Measurements from ENCODE around the gene ARMC9.
"Not testable (repeated sequence)": the region's sequence is repeated elsewhere in the genome, so short reads cannot be mapped to it uniquely, and the experiment has no call there.

ARMC9 gene

GRCh38 chr2:231292472-231293134 lies 94.2 kb downstream of the ARMC9 start:
- no peak for DNase-seq

- no peak for DNase-seq
Observed at GRCh38 chr2:231293163-231293562, 94.7 kb downstream of the ARMC9 start.

GRCh38 chr2:231294116-231294515 lies 95.7 kb downstream of the ARMC9 start:
- DNase-seq = no peak

GRCh38 chr2:231294571-231295362 lies 96.3 kb downstream of the ARMC9 start:
- no peak for DNase-seq

GRCh38 chr2:231295363-231295655 lies 96.9 kb downstream of the ARMC9 start:
- no peak for DNase-seq

- no peak for DNase-seq
Observed at GRCh38 chr2:231296401-231296974, 98.1 kb downstream of the ARMC9 start.

- DNase-seq = no peak
Observed at GRCh38 chr2:231297108-231297908, 98.9 kb downstream of the ARMC9 start.

GRCh38 chr2:231298091-231298490 lies 99.7 kb downstream of the ARMC9 start:
- DNase-seq = no peak

GRCh38 chr2:231299267-231299666 lies 100.8 kb downstream of the ARMC9 start:
- no peak for DNase-seq

- no peak for DNase-seq
Observed at GRCh38 chr2:231300020-231300721, 101.7 kb downstream of the ARMC9 start.

GRCh38 chr2:231300722-231301076 lies 102.3 kb downstream of the ARMC9 start:
- no peak for DNase-seq

- DNase-seq = not testable (repeated sequence)
Observed at GRCh38 chr2:231304259-231304658, 105.8 kb downstream of the ARMC9 start.

GRCh38 chr2:231305221-231305620 lies 106.8 kb downstream of the ARMC9 start:
- no peak for DNase-seq

- no peak for DNase-seq
Observed at GRCh38 chr2:231306791-231307393, 108.5 kb downstream of the ARMC9 start.

- DNase-seq = no peak
Observed at GRCh38 chr2:231308219-231308618, 109.8 kb downstream of the ARMC9 start.

- no peak for DNase-seq
Observed at GRCh38 chr2:231308631-231309428, 110.4 kb downstream of the ARMC9 start.

- no peak for DNase-seq
Observed at GRCh38 chr2:231312066-231312465, 113.6 kb downstream of the ARMC9 start.

- no peak for DNase-seq
Observed at GRCh38 chr2:231315896-231316295, 117.5 kb downstream of the ARMC9 start.

- DNase-seq = no peak
Observed at GRCh38 chr2:231317579-231317978, 119.1 kb downstream of the ARMC9 start.

GRCh38 chr2:231318436-231318835 lies 120.0 kb downstream of the ARMC9 start:
- DNase-seq = no peak

- DNase-seq = no peak
Observed at GRCh38 chr2:231318954-231319353, 120.5 kb downstream of the ARMC9 start.

- no peak for DNase-seq
Observed at GRCh38 chr2:231319867-231320266, 121.4 kb downstream of the ARMC9 start.
